H1 (cell line): ENCODE results near the gene ONECUT2. TPM values are rescaled to one million over a fixed set of nuclear protein-coding genes. Genes with fewer than 3 reads are reported as not detected.

Experiments
- CTCF ChIA-PET: fragments of 300-600 bp; sonication (Branson Sonifier 250); formaldehyde crosslinking; loops from one replicate; lab custom pipeline; 2021; ENCODE audit not compliant: partially characterized antibody; lab: Charles Lee
- POLR2A ChIA-PET: fragments of 300-600 bp; sonication (Branson Sonifier 250); formaldehyde crosslinking; loops from one replicate; lab custom pipeline; 2021; ENCODE audit warnings: inconsistent platforms; ENCODE audit not compliant: partially characterized antibody; lab: Charles Lee
- DNase-seq, 2 experiments: peaks; one replicate each; pipeline versions ENCODE4 v3.0.0 to v3.0.0-alpha.2; 2010 to 2022; ENCODE audit warnings: low spot score in 2 of 2, low read depth in 1 of 2, mixed read lengths in 1 of 2
- FAIRE-seq: peaks from 2 replicates; lab custom pipeline; 2011; peaks lifted over from hg19 to GRCh38; lab: Jason Lieb, UNC
- H2AFZ ChIP-seq: 2 replicates; pipeline ENCODE4 v1.8.1; 2012; ENCODE audit warnings: low read length, inconsistent platforms
- H2AK5ac ChIP-seq: 2 replicates; pipeline ENCODE4 v1.6.1; 2013; ENCODE audit warnings: low read depth, low read length
- H2BK120ac ChIP-seq: replicated peaks from 2 replicates; pipeline ENCODE3; 2013; ENCODE audit warnings: low read depth, low read length, inconsistent platforms
- H2BK12ac ChIP-seq: 2 replicates; pipeline ENCODE4 v1.6.1; 2013; ENCODE audit warnings: low read depth, low read length
- H2BK15ac ChIP-seq: 2 replicates; pipeline ENCODE4 v1.6.1; 2013; ENCODE audit warnings: low read length
- H2BK20ac ChIP-seq: 2 replicates; pipeline ENCODE4 v1.6.1; 2013; ENCODE audit warnings: low read length
- H2BK5ac ChIP-seq: 2 replicates; pipeline ENCODE4 v1.6.1; 2013; ENCODE audit warnings: low read depth, low read length
- H3K14ac ChIP-seq: 2 replicates; pipeline ENCODE4 v1.6.1; 2013; ENCODE audit warnings: inconsistent platforms; ENCODE audit not compliant: insufficient read length
- H3K18ac ChIP-seq: 2 replicates; pipeline ENCODE4 v1.6.1; 2013; ENCODE audit warnings: low read length; ENCODE audit errors: extremely low read depth
- H3K23ac ChIP-seq: 2 replicates; pipeline ENCODE4 v1.6.1; 2013; ENCODE audit warnings: inconsistent platforms; ENCODE audit not compliant: insufficient read length
- H3K23me2 ChIP-seq: 2 replicates; pipeline ENCODE4 v1.6.1; 2013; ENCODE audit warnings: low read depth, low read length
- H3K27ac ChIP-seq: 2 replicates; pipeline ENCODE4 v1.6.1; 2011; ENCODE audit warnings: low read depth, low read length, inconsistent platforms
- H3K27me3 ChIP-seq, 4 experiments: replicated peaks in 1 of 4; 1 replicate in 1 of 4; 2 replicates in 3 of 4; pipeline versions ENCODE4 v1.6.1 to v1.8.1; 2011 to 2013; ENCODE audit warnings: low read length in 3 of 4, mild to moderate bottlenecking in 3 of 4, inconsistent platforms in 2 of 4, mixed read lengths in 2 of 4, moderate library complexity in 1 of 4; ENCODE audit not compliant: control insufficient read depth in 3 of 4, insufficient read depth in 3 of 4; ENCODE audit errors: extremely low read depth in 1 of 4
- H3K36me3 ChIP-seq, 4 experiments: 2 replicates each; pipeline versions ENCODE4 v1.6.1 to v1.8.1; 2011 to 2013; ENCODE audit warnings: mild to moderate bottlenecking in 4 of 4, low read length in 3 of 4, moderate library complexity in 2 of 4, control low read depth in 1 of 4, inconsistent platforms in 1 of 4; ENCODE audit not compliant: insufficient read depth in 4 of 4, control insufficient read depth in 2 of 4
- H3K4ac ChIP-seq: replicated peaks from 2 replicates; pipeline ENCODE3; 2013; ENCODE audit warnings: low read length, low read depth, mixed read lengths, inconsistent platforms; ENCODE audit not compliant: insufficient read length
- H3K4me1 ChIP-seq, 4 experiments: replicated peaks in 1 of 4; 1 replicate in 1 of 4; 2 replicates in 3 of 4; pipeline versions ENCODE4 v1.6.1 to v1.8.1; 2011 to 2013; ENCODE audit warnings: low read length in 3 of 4, inconsistent platforms in 2 of 4, mixed read lengths in 1 of 4; ENCODE audit not compliant: insufficient read depth in 4 of 4, control insufficient read depth in 3 of 4
- H3K4me2 ChIP-seq, 2 experiments: 2 replicates each; pipeline versions ENCODE4 v1.6.1 to v1.8.1; 2011 to 2013; ENCODE audit warnings: low read depth in 2 of 2, low read length in 2 of 2, control low read depth in 1 of 2, inconsistent platforms in 1 of 2, mild to moderate bottlenecking in 1 of 2; ENCODE audit not compliant: insufficient read depth in 1 of 2
- H3K4me3 ChIP-seq, 4 experiments: fragments of 200-600, 300-600 bp in 1 of 4; sonication (generic), shearing (Covaris generic), sonication (Bioruptor Twin) in 1 of 4; 2 replicates each; pipeline versions ENCODE4 v1.5.1 to v1.8.1; 2011 to 2016; ENCODE audit warnings: low read length in 4 of 4, low read depth in 3 of 4, control low read depth in 2 of 4, inconsistent platforms in 2 of 4, mild to moderate bottlenecking in 2 of 4, mixed read lengths in 1 of 4, moderate library complexity in 1 of 4; ENCODE audit not compliant: insufficient read depth in 2 of 4; ENCODE audit errors: extremely low read depth in 1 of 4
- H3K56ac ChIP-seq: replicated peaks from 2 replicates; pipeline ENCODE3; 2013; ENCODE audit warnings: low read depth, mild to moderate bottlenecking, mixed read lengths, low read length, inconsistent platforms; ENCODE audit not compliant: insufficient read length
- H3K79me1 ChIP-seq: 2 replicates; pipeline ENCODE4 v1.6.1; 2013; ENCODE audit warnings: low read depth, low read length, control low read depth
- H3K79me2 ChIP-seq, 2 experiments: 2 replicates each; pipeline versions ENCODE4 v1.6.1 to v1.8.1; 2012 to 2013; ENCODE audit warnings: low read length in 2 of 2, mild to moderate bottlenecking in 2 of 2, inconsistent platforms in 1 of 2; ENCODE audit not compliant: insufficient read depth in 2 of 2, control insufficient read depth in 1 of 2
- H3K9ac ChIP-seq, 4 experiments: replicated peaks in 1 of 4; 1 replicate in 1 of 4; 2 replicates in 3 of 4; pipeline versions ENCODE4 v1.6.1 to v1.8.1; 2011 to 2013; ENCODE audit warnings: low read depth in 3 of 4, low read length in 3 of 4, control low read depth in 2 of 4, mild to moderate bottlenecking in 2 of 4, moderate library complexity in 2 of 4, inconsistent platforms in 1 of 4; ENCODE audit errors: extremely low read depth in 1 of 4
- H3K9me3 ChIP-seq, 2 experiments: 2 replicates each; pipeline versions ENCODE4 v1.6.1 to v1.8.1; 2012 to 2013; ENCODE audit warnings: mild to moderate bottlenecking in 2 of 2, moderate library complexity in 2 of 2, control low read depth in 1 of 2, inconsistent platforms in 1 of 2, low read depth in 1 of 2, low read length in 1 of 2, mixed read lengths in 1 of 2; ENCODE audit not compliant: insufficient read depth in 2 of 2
- H4K20me1 ChIP-seq, 2 experiments: replicated peaks in 1 of 2; 2 replicates each; pipeline versions ENCODE3 to v1.8.1; 2011 to 2013; ENCODE audit warnings: inconsistent platforms in 2 of 2, low read length in 2 of 2, mild to moderate bottlenecking in 1 of 2; ENCODE audit not compliant: insufficient read depth in 2 of 2, control insufficient read depth in 1 of 2
- H4K5ac ChIP-seq: 2 replicates; pipeline ENCODE4 v1.6.1; 2013; ENCODE audit warnings: low read length, low read depth, mixed read lengths, inconsistent platforms; ENCODE audit not compliant: insufficient read length
- H4K8ac ChIP-seq: 2 replicates; pipeline ENCODE4 v1.8.0; 2013; ENCODE audit warnings: mild to moderate bottlenecking, moderate library complexity, low read length, inconsistent platforms; ENCODE audit not compliant: insufficient read depth; ENCODE audit errors: extremely low read depth
- H4K91ac ChIP-seq: replicated peaks from 2 replicates; pipeline ENCODE3; 2013; ENCODE audit warnings: low read length, mixed read lengths, inconsistent platforms; ENCODE audit not compliant: insufficient read length
- BACH1 ChIP-seq: IDR thresholded peaks from 2 replicates; pipeline ENCODE4 v1.6.1; 2012; ENCODE audit warnings: low read length, improper control_type of control experiment
- CHD1 ChIP-seq: IDR thresholded peaks from 2 replicates; pipeline ENCODE4 v1.6.1; 2012; ENCODE audit warnings: low read depth, low read length, improper control_type of control experiment
- EGR1 ChIP-seq: IDR thresholded peaks from 2 replicates; pipeline ENCODE4 v1.6.1; 2011; ENCODE audit warnings: low read depth, low read length, borderline replicate concordance
- POU5F1 ChIP-seq: IDR thresholded peaks from 2 replicates; pipeline ENCODE4 v1.6.1; 2011; ENCODE audit warnings: low read depth, mild to moderate bottlenecking, low read length, moderate library complexity
- SIRT6 ChIP-seq: IDR thresholded peaks from one replicate; pipeline ENCODE4 v1.7.1; 2012; ENCODE audit warnings: low read length, inconsistent platforms
- SP1 ChIP-seq: IDR thresholded peaks from 2 replicates; pipeline ENCODE4 v1.6.1; 2011; ENCODE audit warnings: low read depth, low read length
- SP2 ChIP-seq: IDR thresholded peaks from 2 replicates; pipeline ENCODE4 v1.6.1; 2012; ENCODE audit warnings: mild to moderate bottlenecking, low read length, inconsistent platforms
- SUZ12 ChIP-seq: fragments of 200-600 bp; sonication (generic); IDR thresholded peaks from 2 replicates; pipeline ENCODE4 v1.6.1; 2012; ENCODE audit warnings: mild to moderate bottlenecking, inconsistent platforms, low read length, moderate library complexity, mixed read lengths
- WGBS, 2 experiments: shearing (Covaris generic) in 1 of 2; methylation state at CpG; one replicate each; pipeline versions ENCODE4 v1.1.6 to v1.1.7; 2013 to 2015; ENCODE audit warnings: low lambda C conversion rate in 2 of 2, mixed read lengths in 2 of 2, inconsistent platforms in 1 of 2, low coverage in 1 of 2, missing lambda C conversion rate in 1 of 2; ENCODE audit not compliant: insufficient replicate concordance in 2 of 2, insufficient coverage in 1 of 2, insufficient read length in 1 of 2; ENCODE audit errors: extremely low coverage in 1 of 2, missing lambda C conversion rate in 1 of 2; 5-methylcytosine and 5-hydroxymethylcytosine counted together
- polyA plus RNA-seq, 7 experiments: library from polyadenylated mRNA; depleted of rRNA in 3 of 7; stranded (reverse) in 5 of 7; unstranded in 2 of 7; fragments of >200 nt in 5 of 7; fragments of 200-250 nt in 2 of 7; gene quantifications; 1 replicate in 5 of 7; 2 replicates in 1 of 7; 4 replicates in 1 of 7; pipeline versions ENCODE4 v1.2.1 to v1.2.3, GENCODE V29; 2011 to 2013; ENCODE audit warnings: missing spikeins in 2 of 7, mixed read lengths in 2 of 7
- total RNA-seq: library from RNA; stranded (reverse); fragmentation: NEBNext Ultra II Directional; extraction: Animal tissue kit (Norgen Biotek cat#: 25700); gene quantifications from 2 replicates; pipeline ENCODE4 v1.2.1, GENCODE V29; 2021
- TF ChIP-seq, protein P1 (sequence below): IDR thresholded peaks from 2 replicates; pipeline ENCODE4 v1.6.1; 2011; ENCODE audit warnings: low read depth, mild to moderate bottlenecking, low read length; ENCODE audit not compliant: insufficient read depth
- TF ChIP-seq, protein P2 (sequence below): IDR thresholded peaks from 2 replicates; pipeline ENCODE4 v1.6.1; 2011; ENCODE audit warnings: low read length, improper control_type of control experiment

Gene ONECUT2
- total and polyA plus RNA-seq, 2 of the 8 experiments (the other 6 are each of a cell fraction or from before 2014, with no cell fraction given), result 0.38 to 1.9 TPM

DNA sequence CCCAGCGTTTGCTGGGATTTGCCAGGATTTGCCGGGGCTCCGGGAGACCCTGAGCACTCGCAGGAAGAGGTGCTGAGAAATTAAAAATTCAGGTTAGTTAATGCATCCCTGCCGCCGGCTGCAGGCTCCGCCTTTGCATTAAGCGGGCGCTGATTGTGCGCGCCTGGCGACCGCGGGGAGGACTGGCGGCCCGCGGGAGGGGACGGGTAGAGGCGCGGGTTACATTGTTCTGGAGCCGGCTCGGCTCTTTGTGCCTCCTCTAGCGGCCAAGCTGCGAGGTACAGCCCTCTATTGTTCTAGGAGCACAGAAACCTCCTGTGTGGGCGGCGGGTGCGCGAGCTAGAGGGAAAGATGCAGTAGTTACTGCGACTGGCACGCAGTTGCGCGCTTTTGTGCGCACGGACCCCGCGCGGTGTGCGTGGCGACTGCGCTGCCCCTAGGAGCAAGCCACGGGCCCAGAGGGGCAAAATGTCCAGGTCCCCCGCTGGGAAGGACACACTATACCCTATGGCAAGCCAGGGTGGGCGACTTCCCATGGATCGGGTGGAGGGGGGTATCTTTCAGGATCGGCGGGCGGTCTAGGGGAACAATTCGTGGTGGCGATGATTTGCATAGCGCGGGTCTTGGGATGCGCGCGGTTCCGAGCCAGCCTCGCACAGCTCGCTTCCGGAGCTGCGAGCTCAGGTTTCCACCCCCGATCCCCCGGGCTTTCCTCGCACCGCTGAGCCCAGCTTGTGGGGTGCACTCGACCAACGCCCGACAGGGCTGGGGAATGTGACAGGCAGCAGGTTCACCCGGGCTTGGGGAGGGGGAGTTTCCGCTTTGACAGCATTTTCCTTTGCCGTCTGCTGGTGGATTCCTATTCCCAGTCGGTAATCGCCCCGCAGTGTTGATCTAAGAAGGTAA is 2.8 kb downstream of the ONECUT2 start:
- no peak overlapping the region for H2BK5ac ChIP-seq
- H3K27ac ChIP-seq, result no peak overlapping the region
- no peak overlapping the region for H3K9ac ChIP-seq
- no peak overlapping the region; the same call in 1 of the 2 replicates for H2BK15ac ChIP-seq
- peaks cover 24% of the 10 kb centered on the region for H3K23me2 ChIP-seq
- no peak overlapping the region for H3K56ac ChIP-seq
- peaks cover 11 to 66% (median 40%) of the 10 kb centered on the region in 4 experiments for H3K4me1 ChIP-seq
- no peak overlapping the region for H2BK120ac ChIP-seq
- H2BK12ac ChIP-seq, result no peak overlapping the region
- no peak overlapping the region for H3K14ac ChIP-seq
- WGBS, 2 experiments, result 0% methylated on average over 60 of the region's 72 CpGs; no CpG with 5 or more reads in 1 of the 2 experiments
- peaks cover 0 to 12% (median 0%) of the 10 kb centered on the region in 4 experiments; a peak in 1 of 8 replicates for H3K36me3 ChIP-seq
- no peak overlapping the region for H4K5ac ChIP-seq
- peaks cover 16 to 42% of the 10 kb centered on the region in 2 experiments for H4K20me1 ChIP-seq
- no peak overlapping the region for H2AFZ ChIP-seq
- no peak for FAIRE-seq
- H2AK5ac ChIP-seq, result no peak overlapping the region
- CTCF ChIA-PET, result interaction anchor here (0.6 to 2.6 kb wide), 23 partner anchors 9 to 653 kb away, joined by 3 to 11 read pairs (median 3); no protein-coding TSS in a partner anchor
- peak in 1 of 2 experiments; percentile 88 for DNase-seq
- H3K4me2 ChIP-seq, result peak overlapping the region; percentile 79 to 93
- no peaks in the 10 kb centered on the region; the same call in 1 of the 2 replicates for H3K79me1 ChIP-seq
- H4K91ac ChIP-seq, result no peak overlapping the region
- peak overlapping the region; percentile 29 to 62 (median 49) for H3K4me3 ChIP-seq
- POLR2A ChIA-PET, result interaction anchor here (1.3 kb wide), 1 partner anchor 10 kb away, joined by 5 read pairs; no protein-coding TSS in a partner anchor
- no peak overlapping the region for H3K23ac ChIP-seq
- no peak overlapping the region for H3K18ac ChIP-seq
- H3K9me3 ChIP-seq, result no peaks in the 10 kb centered on the region
- peak overlapping the region; percentile 43; the same call in 1 of the 2 replicates for H2BK20ac ChIP-seq
- H3K4ac ChIP-seq, result no peak overlapping the region
- H3K79me2 ChIP-seq, result no peaks in the 10 kb centered on the region
- peaks cover 80 to 93% (median 91%) of the 10 kb centered on the region in 4 experiments for H3K27me3 ChIP-seq
- no peak overlapping the region; the same call in 1 of the 2 replicates for H4K8ac ChIP-seq
- TF ChIP-seq SIRT6, result no peak
- TF ChIP-seq, protein P1, sequence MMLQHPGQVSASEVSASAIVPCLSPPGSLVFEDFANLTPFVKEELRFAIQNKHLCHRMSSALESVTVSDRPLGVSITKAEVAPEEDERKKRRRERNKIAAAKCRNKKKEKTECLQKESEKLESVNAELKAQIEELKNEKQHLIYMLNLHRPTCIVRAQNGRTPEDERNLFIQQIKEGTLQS, result no peak
- no peak for TF ChIP-seq SP1
- TF ChIP-seq SP2, result no peak
- no peak for TF ChIP-seq POU5F1
- TF ChIP-seq, protein P2, sequence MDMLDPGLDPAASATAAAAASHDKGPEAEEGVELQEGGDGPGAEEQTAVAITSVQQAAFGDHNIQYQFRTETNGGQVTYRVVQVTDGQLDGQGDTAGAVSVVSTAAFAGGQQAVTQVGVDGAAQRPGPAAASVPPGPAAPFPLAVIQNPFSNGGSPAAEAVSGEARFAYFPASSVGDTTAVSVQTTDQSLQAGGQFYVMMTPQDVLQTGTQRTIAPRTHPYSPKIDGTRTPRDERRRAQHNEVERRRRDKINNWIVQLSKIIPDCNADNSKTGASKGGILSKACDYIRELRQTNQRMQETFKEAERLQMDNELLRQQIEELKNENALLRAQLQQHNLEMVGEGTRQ, result no peak
- no peak for TF ChIP-seq CHD1
- TF ChIP-seq EGR1, result peak; percentile 76
- no peak; the same call in 1 of the 2 replicates for TF ChIP-seq BACH1
- TF ChIP-seq SUZ12, result no peak
